HG02973 (cell line): ENCODE results near the gene IFT25.
"Not testable (repeated sequence)": the region's sequence is repeated elsewhere in the genome, so short reads cannot be mapped to it uniquely, and the experiment has no call there.

Experiments
- ATAC-seq: cut with Tn5 transposase; IDR thresholded peaks from one replicate; pipeline ENCODE4 v1.9.1; 2021; ENCODE audit warnings: moderate library complexity; ENCODE audit not compliant: unreplicated experiment

The IFT25 gene

GRCh38 chr1:53945433-53946251, at the start of gene IFT25:
TSS of gene IFT25 (minus strand) at chr1:53945699. CDS start at chr1:53940082, 5,617 bp downstream.
- peak; percentile 63 for ATAC-seq

- ATAC-seq, result not testable (repeated sequence)
Observed at GRCh38 chr1:53994516-53994915, 49.0 kb upstream of the IFT25 start.

GRCh38 chr1:53992085-53992874, 46.8 kb upstream of the IFT25 start:
- no peak for ATAC-seq

- no peak for ATAC-seq
Observed at GRCh38 chr1:53987880-53988279, 42.4 kb upstream of the IFT25 start.

- ATAC-seq, result no peak
Observed at GRCh38 chr1:53986458-53986857, 41.0 kb upstream of the IFT25 start.

- ATAC-seq, result no peak
Observed at GRCh38 chr1:53984726-53985125, 39.2 kb upstream of the IFT25 start.

- no peak for ATAC-seq
Observed at GRCh38 chr1:53982763-53983104, 37.2 kb upstream of the IFT25 start.

- no peak for ATAC-seq
Observed at GRCh38 chr1:53982034-53982762, 36.7 kb upstream of the IFT25 start.

- ATAC-seq, result no peak
Observed at GRCh38 chr1:53981220-53981619, 35.7 kb upstream of the IFT25 start.

- no peak for ATAC-seq
Observed at GRCh38 chr1:53979712-53980450, 34.4 kb upstream of the IFT25 start.

GRCh38 chr1:53975861-53976260, 30.4 kb upstream of the IFT25 start:
- ATAC-seq, result no peak

GRCh38 chr1:53971718-53972117, 26.2 kb upstream of the IFT25 start:
- ATAC-seq, result no peak

GRCh38 chr1:53969323-53969722, 23.8 kb upstream of the IFT25 start:
- not testable (repeated sequence) for ATAC-seq

- no peak for ATAC-seq
Observed at GRCh38 chr1:53968125-53968513, 22.6 kb upstream of the IFT25 start.

- ATAC-seq, result no peak
Observed at GRCh38 chr1:53967409-53968124, 22.1 kb upstream of the IFT25 start.

- ATAC-seq, result no peak
Observed at GRCh38 chr1:53966794-53967193, 21.3 kb upstream of the IFT25 start.

GRCh38 chr1:53964109-53964508, 18.6 kb upstream of the IFT25 start:
- no peak for ATAC-seq

- ATAC-seq, result no peak
Observed at GRCh38 chr1:53963460-53963859, 18.0 kb upstream of the IFT25 start.

- ATAC-seq, result no peak
Observed at GRCh38 chr1:53962395-53962794, 16.9 kb upstream of the IFT25 start.

- ATAC-seq, result no peak
Observed at GRCh38 chr1:53959664-53960250, 14.3 kb upstream of the IFT25 start.
